ENCODE data around the gene HNMT.
"Not testable (repeated sequence)": the region's sequence is repeated elsewhere in the genome, so short reads cannot be mapped to it uniquely, and the experiment has no call there.

GRCh38 chr2:137993715-137994476, 29.6 kb downstream of the HNMT start:
- not testable (repeated sequence) for TF ChIP-seq ZNF571 (tag by site-specific recombination; IDR thresholded peaks at IDR 0.05); KLF16 (tag by site-specific recombination; IDR thresholded peaks at IDR 0.05); ZNF398 (tag by site-specific recombination; IDR thresholded peaks at IDR 0.05); ZNF350 (tag by site-specific recombination; IDR thresholded peaks at IDR 0.05); SP3 (tag by site-specific recombination; IDR thresholded peaks at IDR 0.05); CTCF (tag by site-specific recombination; IDR thresholded peaks at IDR 0.05); ZBTB26 (tag by site-specific recombination; optimal IDR thresholded peaks at IDR 0.05); ZNF510 (tag by site-specific recombination; IDR thresholded peaks at IDR 0.05; ENCODE audit: insufficient replicate concordance); ZNF416 (tag by site-specific recombination; IDR thresholded peaks at IDR 0.05); ZNF629 (tag by site-specific recombination; IDR thresholded peaks at IDR 0.05)
